Mesothelial cell of epicardium (in vitro differentiated cells): ENCODE data around the gene CTTNBP2. TPM values are rescaled to one million over a fixed set of nuclear protein-coding genes. Genes with fewer than 3 reads are reported as not detected.

ENCODE experiments used
- DNase-seq, 2 experiments: peaks; one replicate each; pipeline ENCODE4 v3.0.0; 2021; ENCODE audit warnings: low spot score in 2 of 2; ENCODE audit not compliant: unreplicated experiment in 2 of 2
- H3K27ac Mint-ChIP-seq: 2 replicates; pipeline ENCODE4 v1.8.0; 2021; ENCODE audit warnings: mixed read lengths
- H3K27me3 Mint-ChIP-seq: 2 replicates; pipeline ENCODE4 v1.8.0; 2021; ENCODE audit warnings: low read depth, mixed read lengths
- H3K36me3 Mint-ChIP-seq: 2 replicates; pipeline ENCODE4 v1.8.0; 2021; ENCODE audit warnings: mixed read lengths
- H3K4me1 Mint-ChIP-seq: 2 replicates; pipeline ENCODE4 v1.8.0; 2021; ENCODE audit warnings: mixed read lengths
- H3K4me3 Mint-ChIP-seq: 2 replicates; pipeline ENCODE4 v1.8.0; 2021; ENCODE audit warnings: mild to moderate bottlenecking, moderate library complexity, mixed read lengths
- H3K9me3 Mint-ChIP-seq: 2 replicates; pipeline ENCODE4 v1.8.0; 2021; ENCODE audit warnings: mixed read lengths
- CTCF ChIP-seq: fragments of 200-600 bp; sonication (generic); IDR thresholded peaks from one replicate; pipeline ENCODE4 v1.5.0; 2021; ENCODE audit warnings: antibody characterized with exemption; ENCODE audit not compliant: unreplicated experiment
- total RNA-seq: library from RNA; stranded (reverse); gene quantifications from 3 replicates; pipeline ENCODE4 v1.2.1, GENCODE V29; 2021

CTTNBP2 gene
- total RNA-seq, 1 donor from 2014 or later = 12.1 TPM

GRCh38 chr7:117793976-117794375 is 79.3 kb downstream of the CTTNBP2 start:
- TF ChIP-seq CTCF = no peak

GRCh38 chr7:117793521-117793920 is 79.7 kb downstream of the CTTNBP2 start:
- Mint-ChIP-seq H3K9me3 (no peaks in the 10 kb centered on the region), H3K4me3 (no peak overlapping the region), H3K36me3 (peaks cover 17% of the 10 kb centered on the region), H3K4me1 (peaks cover 7% of the 10 kb centered on the region), H3K27ac (no peak overlapping the region), H3K27me3 (no peaks in the 10 kb centered on the region)
- no peak for TF ChIP-seq CTCF
- no peak for DNase-seq

More at GRCh38 chr7:117793976-117794375, 79.3 kb downstream of the CTTNBP2 start:
- H3K36me3 Mint-ChIP-seq = peaks cover 17% of the 10 kb centered on the region
- no peaks in the 10 kb centered on the region for H3K9me3 Mint-ChIP-seq
- no peaks in the 10 kb centered on the region for H3K27me3 Mint-ChIP-seq
- H3K4me3 Mint-ChIP-seq = no peak overlapping the region
- H3K27ac Mint-ChIP-seq = no peak overlapping the region
- no peak for DNase-seq
- H3K4me1 Mint-ChIP-seq = peaks cover 7% of the 10 kb centered on the region

GRCh38 chr7:117791877-117792780 is 81.1 kb downstream of the CTTNBP2 start:
- Mint-ChIP-seq H3K27ac (no peak overlapping the region), H3K9me3 (no peaks in the 10 kb centered on the region), H3K36me3 (peaks cover 17% of the 10 kb centered on the region), H3K4me1 (peaks cover 8% of the 10 kb centered on the region), H3K27me3 (no peaks in the 10 kb centered on the region), H3K4me3 (no peak overlapping the region)
- no peak for DNase-seq
- TF ChIP-seq CTCF = no peak

GRCh38 chr7:117790731-117791130 is 82.5 kb downstream of the CTTNBP2 start:
- no peaks in the 10 kb centered on the region for H3K27me3 Mint-ChIP-seq
- DNase-seq = no peak
- no peak overlapping the region for H3K4me3 Mint-ChIP-seq
- H3K27ac Mint-ChIP-seq = peak overlapping the region; percentile 4
- H3K4me1 Mint-ChIP-seq = peaks cover 10% of the 10 kb centered on the region
- no peak for TF ChIP-seq CTCF
- H3K36me3 Mint-ChIP-seq = peaks cover 17% of the 10 kb centered on the region
- no peaks in the 10 kb centered on the region for H3K9me3 Mint-ChIP-seq

GRCh38 chr7:117790251-117790650 is 83.0 kb downstream of the CTTNBP2 start:
- no peak for DNase-seq
- Mint-ChIP-seq H3K4me1 (peaks cover 10% of the 10 kb centered on the region), H3K36me3 (peaks cover 17% of the 10 kb centered on the region), H3K9me3 (no peaks in the 10 kb centered on the region), H3K27me3 (no peaks in the 10 kb centered on the region), H3K27ac (no peak overlapping the region), H3K4me3 (no peak overlapping the region)
- no peak for TF ChIP-seq CTCF
